B cell (primary cell): ENCODE data around the gene MFSD2A. TPM values are rescaled to one million over a fixed set of nuclear protein-coding genes. Genes with fewer than 3 reads are reported as not detected.

ENCODE experiments used
- ATAC-seq: fragments of 200-7000 bp; cut with Tn5 transposase; one replicate; pipeline ENCODE4 v1.10.0; 2021; ENCODE audit warnings: low read depth, mild to moderate bottlenecking, moderate number of reproducible peaks, moderate library complexity
- CTCF ChIA-PET: fragments of 350-600 bp; sonication (Branson Sonifier 250); formaldehyde crosslinking; loops from one replicate; lab custom pipeline; 2021; ENCODE audit warnings: antibody characterized with exemption, inconsistent platforms; lab: Charles Lee
- POLR2A ChIA-PET: fragments of 350-600 bp; sonication (Branson Sonifier 250); formaldehyde crosslinking; loops from one replicate; lab custom pipeline; 2021; ENCODE audit warnings: antibody characterized with exemption; lab: Charles Lee
- DNase-seq: peaks from one replicate; pipeline ENCODE4 v3.0.0; 2013
- H2AFZ ChIP-seq: 2 replicates; pipeline ENCODE4 v1.6.1; 2012; ENCODE audit warnings: mild to moderate bottlenecking, low read depth, low read length; ENCODE audit not compliant: insufficient read depth, poor library complexity, severe bottlenecking
- H3K27ac ChIP-seq, 2 donors: 1 replicate in 1 of 2; 2 replicates in 1 of 2; pipeline ENCODE4 v1.5.1; 2012 to 2013; ENCODE audit warnings: low read length in 2 of 2, mild to moderate bottlenecking in 2 of 2, moderate library complexity in 1 of 2
- H3K27me3 ChIP-seq, 4 experiments: fragments of 200-600 bp in 1 of 4; sonication (generic) in 1 of 4; replicated peaks in 1 of 4; 1 replicate in 2 of 4; 2 replicates in 2 of 4; pipeline versions ENCODE4 v1.6.1 to v1.7.0; 2013 to 2016; ENCODE audit warnings: low read length in 3 of 4, mild to moderate bottlenecking in 2 of 4, mixed read lengths in 1 of 4, moderate library complexity in 1 of 4; ENCODE audit not compliant: insufficient read depth in 4 of 4, control insufficient read depth in 3 of 4; ENCODE audit errors: control extremely low read depth in 1 of 4
- H3K36me3 ChIP-seq, 2 experiments: replicated peaks in 1 of 2; 1 replicate in 1 of 2; 2 replicates in 1 of 2; pipeline versions ENCODE4 v1.6.1 to v1.7.1; 2013; ENCODE audit warnings: low read length in 1 of 2; ENCODE audit not compliant: insufficient read depth in 2 of 2, control insufficient read depth in 1 of 2; ENCODE audit errors: control extremely low read depth in 1 of 2, extremely low read depth in 1 of 2
- H3K4me1 ChIP-seq, 2 donors: fragments of 200-600 bp in 1 of 2; sonication (generic) in 1 of 2; 1 replicate in 1 of 2; 2 replicates in 1 of 2; pipeline versions ENCODE4 v1.5.1 to v1.6.1; 2013 to 2017; ENCODE audit warnings: low read length in 2 of 2; ENCODE audit not compliant: control insufficient read depth in 2 of 2, insufficient read depth in 2 of 2
- H3K4me2 ChIP-seq: replicated peaks from 2 replicates; pipeline ENCODE3; 2012; ENCODE audit warnings: mild to moderate bottlenecking, low read depth, low read length; ENCODE audit not compliant: poor library complexity, severe bottlenecking
- H3K4me3 ChIP-seq, 5 experiments: fragments of 200-600 bp in 1 of 5; sonication (generic) in 1 of 5; 1 replicate in 3 of 5; 2 replicates in 2 of 5; pipeline versions ENCODE4 v1.5.1 to v1.7.0; 2011 to 2016; ENCODE audit warnings: low read length in 4 of 5, mild to moderate bottlenecking in 4 of 5, low read depth in 2 of 5, control low read depth in 1 of 5, moderate library complexity in 1 of 5; ENCODE audit not compliant: insufficient read depth in 1 of 5; ENCODE audit errors: control extremely low read depth in 1 of 5, extremely low read depth in 1 of 5
- H3K79me2 ChIP-seq: fragments of 200-600 bp; sonication (generic); one replicate; pipeline ENCODE4 v1.6.0; 2016; ENCODE audit warnings: low read length; ENCODE audit not compliant: control insufficient read depth, insufficient read depth
- H3K9ac ChIP-seq: fragments of 200-600 bp; sonication (generic); 2 replicates; pipeline ENCODE4 v1.6.1; 2017; ENCODE audit warnings: mild to moderate bottlenecking, low read length, moderate library complexity
- H3K9me3 ChIP-seq, 3 donors: one replicate each; pipeline versions ENCODE4 v1.6.1 to v1.7.1; 2013; ENCODE audit warnings: low read length in 2 of 3; ENCODE audit not compliant: control insufficient read depth in 2 of 3, insufficient read depth in 1 of 3; ENCODE audit errors: control extremely low read depth in 1 of 3
- H4K20me1 ChIP-seq: 2 replicates; pipeline ENCODE4 v1.6.0; 2012; ENCODE audit warnings: mild to moderate bottlenecking, low read length; ENCODE audit not compliant: insufficient read depth, control insufficient read depth, poor library complexity, severe bottlenecking
- H3K27ac Mint-ChIP-seq: one replicate; pipeline ENCODE4 v1.8.0; 2021; ENCODE audit warnings: mixed read lengths
- H3K27me3 Mint-ChIP-seq: one replicate; pipeline ENCODE4 v1.8.0; 2021; ENCODE audit warnings: mixed read lengths
- H3K4me1 Mint-ChIP-seq: one replicate; pipeline ENCODE4 v1.8.0; 2021; ENCODE audit warnings: mixed read lengths
- H3K4me3 Mint-ChIP-seq: one replicate; pipeline ENCODE4 v1.8.0; 2021; ENCODE audit warnings: mixed read lengths
- H3K9me3 Mint-ChIP-seq: one replicate; pipeline ENCODE4 v1.8.0; 2022; ENCODE audit warnings: mixed read lengths; ENCODE audit not compliant: insufficient read depth
- EZH2 ChIP-seq: IDR thresholded peaks from 2 replicates; pipeline ENCODE4 v1.6.1; 2012; ENCODE audit warnings: borderline replicate concordance, low read depth, mild to moderate bottlenecking, moderate library complexity, low read length; ENCODE audit not compliant: insufficient read depth, poor library complexity, severe bottlenecking
- WGBS: methylation state at CpG from one replicate; pipeline ENCODE4 v1.1.5; 2013; ENCODE audit warnings: missing lambda C conversion rate; ENCODE audit not compliant: insufficient coverage; 5-methylcytosine and 5-hydroxymethylcytosine counted together
- intact Hi-C: fragments of 100-400 bp; cut with micrococcal nuclease; formaldehyde crosslinking; loops from one replicate; pipeline ENCODE4 v1.10.0; 2022
- polyA minus RNA-seq: library from RNA; depleted of rRNA, polyadenylated mRNA; stranded (reverse); fragments of >200 nt; gene quantifications from 2 replicates; pipeline ENCODE4 v1.2.3, GENCODE V29; 2012
- polyA plus RNA-seq: library from polyadenylated mRNA; depleted of rRNA; stranded (reverse); fragments of >200 nt; gene quantifications from 2 replicates; pipeline ENCODE4 v1.2.3, GENCODE V29; 2012
- total RNA-seq, 2 donors: library from RNA; stranded (reverse); fragments of 120-200 nt in 1 of 2; gene quantifications; 1 replicate in 1 of 2; 2 replicates in 1 of 2; pipeline versions ENCODE4 v1.2.3 to v1.2.4, GENCODE V29; 2013 to 2022
- TF ChIP-seq, protein P1 (sequence below): fragments of 200-600 bp; IDR thresholded peaks from one replicate; pipeline ENCODE4 v1.8.0; 2022; ENCODE audit warnings: antibody characterized with exemption, mild to moderate bottlenecking

Gene MFSD2A
- total RNA-seq (3.9 TPM in 2 replicates), polyA plus RNA-seq (1.8 and 5.5 TPM in 2 replicates), polyA minus RNA-seq (2.3 and 12.3 TPM in 2 replicates)
- 1.0 TPM for total RNA-seq (2013)

DNA sequence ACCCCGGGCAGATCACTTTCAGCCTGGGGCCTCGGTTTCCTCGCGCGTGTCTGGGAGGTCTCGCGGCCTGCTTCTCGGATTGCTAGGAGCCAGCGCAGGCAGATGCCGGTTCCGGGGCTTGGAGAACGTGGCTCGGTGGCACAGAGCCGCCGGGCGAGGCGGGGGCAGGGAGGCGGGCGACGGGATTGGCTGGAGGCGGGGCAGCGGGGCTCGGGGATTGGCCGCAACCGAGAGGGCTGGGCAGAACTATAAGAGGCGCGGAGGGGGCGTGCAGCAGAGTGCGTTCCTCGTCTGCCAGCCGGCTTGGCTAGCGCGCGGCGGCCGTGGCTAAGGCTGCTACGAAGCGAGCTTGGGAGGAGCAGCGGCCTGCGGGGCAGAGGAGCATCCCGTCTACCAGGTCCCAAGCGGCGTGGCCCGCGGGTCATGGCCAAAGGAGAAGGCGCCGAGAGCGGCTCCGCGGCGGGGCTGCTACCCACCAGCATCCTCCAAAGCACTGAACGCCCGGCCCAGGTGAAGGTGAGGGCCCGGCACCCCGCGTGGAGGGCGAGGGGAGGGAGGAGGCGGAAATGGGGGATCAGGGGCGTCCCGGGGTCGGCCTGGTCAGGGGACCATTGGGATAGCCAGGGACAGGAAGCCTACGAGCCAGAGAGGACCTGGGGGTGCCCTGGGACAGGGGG lies at the start of gene MFSD2A:
Gene MFSD2A, plus strand, starts transcription at position 276 of the 677 bp plus-strand sequence. Its CDS starts 148 bp downstream, at position 424.
- H3K4me2 ChIP-seq, result peak within 1 kb of the TSS; percentile 100
- H3K4me3 Mint-ChIP-seq, result peak within 1 kb of the TSS; percentile 90
- peaks cover 10% of the 10 kb centered on the region for H3K79me2 ChIP-seq
- under 1% methylated on average over 60 of the region's 62 CpGs for WGBS
- peak; percentile 91 for DNase-seq
- no peaks in the 10 kb centered on the region for H3K9me3 ChIP-seq
- peak within 1 kb of the TSS; percentile 77 for H2AFZ ChIP-seq
- H3K27me3 ChIP-seq, result no peaks in the 10 kb centered on the region
- peaks cover under 1% of the 10 kb centered on the region for H3K27me3 Mint-ChIP-seq
- POLR2A ChIA-PET, result interaction anchor here (0.6 to 0.9 kb wide), 3 partner anchors 84 to 153 kb away, joined by 3 to 7 read pairs (median 5); partner anchors contain the start of gene CAP1
- peaks cover 38% of the 10 kb centered on the region for H3K4me1 Mint-ChIP-seq
- CTCF ChIA-PET, result interaction anchor here (1.8 to 2.3 kb wide), 2 partner anchors 19 to 35 kb away, joined by 9 to 13 read pairs; no protein-coding TSS in a partner anchor
- H3K4me3 ChIP-seq, result peak within 1 kb of the TSS; percentile 45 to 94 (median 67)
- H3K4me1 ChIP-seq, result peaks cover 16 to 30% of the 10 kb centered on the region in 2 donors
- H3K27ac Mint-ChIP-seq, result peak within 1 kb of the TSS; percentile 84
- H3K9me3 Mint-ChIP-seq, result no peaks in the 10 kb centered on the region
- no peaks in the 10 kb centered on the region for H4K20me1 ChIP-seq
- peak within 1 kb of the TSS; percentile 79 for H3K9ac ChIP-seq
- TF ChIP-seq, protein P1, sequence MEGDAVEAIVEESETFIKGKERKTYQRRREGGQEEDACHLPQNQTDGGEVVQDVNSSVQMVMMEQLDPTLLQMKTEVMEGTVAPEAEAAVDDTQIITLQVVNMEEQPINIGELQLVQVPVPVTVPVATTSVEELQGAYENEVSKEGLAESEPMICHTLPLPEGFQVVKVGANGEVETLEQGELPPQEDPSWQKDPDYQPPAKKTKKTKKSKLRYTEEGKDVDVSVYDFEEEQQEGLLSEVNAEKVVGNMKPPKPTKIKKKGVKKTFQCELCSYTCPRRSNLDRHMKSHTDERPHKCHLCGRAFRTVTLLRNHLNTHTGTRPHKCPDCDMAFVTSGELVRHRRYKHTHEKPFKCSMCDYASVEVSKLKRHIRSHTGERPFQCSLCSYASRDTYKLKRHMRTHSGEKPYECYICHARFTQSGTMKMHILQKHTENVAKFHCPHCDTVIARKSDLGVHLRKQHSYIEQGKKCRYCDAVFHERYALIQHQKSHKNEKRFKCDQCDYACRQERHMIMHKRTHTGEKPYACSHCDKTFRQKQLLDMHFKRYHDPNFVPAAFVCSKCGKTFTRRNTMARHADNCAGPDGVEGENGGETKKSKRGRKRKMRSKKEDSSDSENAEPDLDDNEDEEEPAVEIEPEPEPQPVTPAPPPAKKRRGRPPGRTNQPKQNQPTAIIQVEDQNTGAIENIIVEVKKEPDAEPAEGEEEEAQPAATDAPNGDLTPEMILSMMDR, result no peak
- H3K36me3 ChIP-seq, result no peaks in the 10 kb centered on the region
- ATAC-seq, result peak; percentile 98
- intact Hi-C loops, result loop anchor here (2.0 to 5.0 kb wide), 3 partner anchors 18 to 138 kb away; partner anchors contain the start of gene CAP1
- H3K27ac ChIP-seq, result peak within 1 kb of the TSS; percentile 27 to 48

GRCh38 chr1:39905172-39905571 lies 49.8 kb upstream of the MFSD2A start:
- Histone ChIP-seq H3K79me2 (no peaks in the 10 kb centered on the region), H3K4me1 (peaks cover 14 to 23% of the 10 kb centered on the region in 2 donors), H3K27me3 (peaks cover 0 to 58% (median 19%) of the 10 kb centered on the region in 4 experiments), H3K4me2 (no peak overlapping the region), H3K36me3 (no peaks in the 10 kb centered on the region), H4K20me1 (no peaks in the 10 kb centered on the region), H3K4me3 (no peak overlapping the region), H3K9ac (no peak overlapping the region), H3K9me3 (peaks cover 2 to 15% (median 13%) of the 10 kb centered on the region in 3 donors), H3K27ac (no peak overlapping the region), H2AFZ (no peak overlapping the region)
- intact Hi-C loops, result no loop called here
- Mint-ChIP-seq H3K27me3 (peaks cover 45% of the 10 kb centered on the region), H3K27ac (no peak overlapping the region), H3K9me3 (peaks cover 4% of the 10 kb centered on the region), H3K4me3 (no peak overlapping the region), H3K4me1 (peaks cover 12% of the 10 kb centered on the region)
- DNase-seq (no peak), ATAC-seq (no peak)
- ChIA-PET CTCF (no interaction called here), POLR2A (no interaction called here)
- TF ChIP-seq, protein P1, result no peak
- no peak for TF ChIP-seq EZH2
- no CpG with 5 or more reads among the region's 4 CpGs for WGBS
